Right lobe of liver (tissue), 4 donors: ENCODE data around the gene DLG2.

Experiments
- CTCF ChIP-seq, 4 donors: fragments of 200-600 bp in 3 of 4; fragments of 450-650 bp in 1 of 4; IDR thresholded peaks; one replicate each; pipeline versions ENCODE4 v1.5.1 to v1.8.0; 2016 to 2022; ENCODE audit warnings: antibody characterized with exemption in 4 of 4, mild to moderate bottlenecking in 2 of 4
- POLR2A ChIP-seq: fragments of 450-650 bp; IDR thresholded peaks from one replicate; pipeline ENCODE4 v1.6.1; 2017; ENCODE audit warnings: antibody characterized with exemption, mild to moderate bottlenecking
- donor health status: DM: no; HTN: no; CAD: no.
- donor health status: DM: no; HTN: no; CAD: no.
- donor health status: DM: no; HTN: yes; CAD: no.

GRCh38 chr11:85431319-85431718, 195.8 kb downstream of the DLG2 start:
- TF ChIP-seq POLR2A, result no peak
- no peak for TF ChIP-seq CTCF (IDR thresholded peaks at IDR 0.05)
